ENCODE results near the gene CDCP2.

Gene CDCP2

DNA sequence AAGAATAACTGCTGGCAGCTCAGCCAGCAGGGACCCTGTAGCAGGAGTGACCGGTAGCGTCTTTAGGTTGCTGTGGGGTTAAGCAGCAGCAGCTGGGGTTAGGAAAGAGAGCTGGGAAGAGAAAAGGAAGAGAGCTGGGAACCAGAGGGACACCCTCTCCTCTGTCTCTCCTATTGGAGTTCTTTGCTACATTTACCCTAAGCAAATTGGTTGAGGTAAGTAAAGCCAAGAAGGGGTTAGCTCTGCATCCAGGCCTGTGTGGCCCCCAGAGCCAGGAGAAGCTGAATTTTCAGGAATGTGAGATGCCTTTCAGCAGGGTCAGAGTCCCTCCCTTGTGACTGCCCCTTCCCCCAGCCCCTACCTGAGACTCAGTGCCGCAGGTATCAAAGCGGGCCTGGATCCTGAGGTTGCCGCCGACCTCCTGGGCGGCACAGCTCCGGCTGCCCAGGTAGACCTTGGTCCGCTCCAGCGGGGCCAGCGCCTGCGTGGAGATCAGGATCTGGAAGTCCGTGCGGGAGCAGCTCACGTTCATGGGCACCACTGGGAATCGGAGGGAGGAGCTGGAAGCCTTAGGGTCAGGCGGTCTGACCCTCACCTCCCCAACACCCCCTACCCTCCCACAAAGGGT, 16.4 kb downstream of the CDCP2 start:
- DNase-seq, result no peak

DNA sequence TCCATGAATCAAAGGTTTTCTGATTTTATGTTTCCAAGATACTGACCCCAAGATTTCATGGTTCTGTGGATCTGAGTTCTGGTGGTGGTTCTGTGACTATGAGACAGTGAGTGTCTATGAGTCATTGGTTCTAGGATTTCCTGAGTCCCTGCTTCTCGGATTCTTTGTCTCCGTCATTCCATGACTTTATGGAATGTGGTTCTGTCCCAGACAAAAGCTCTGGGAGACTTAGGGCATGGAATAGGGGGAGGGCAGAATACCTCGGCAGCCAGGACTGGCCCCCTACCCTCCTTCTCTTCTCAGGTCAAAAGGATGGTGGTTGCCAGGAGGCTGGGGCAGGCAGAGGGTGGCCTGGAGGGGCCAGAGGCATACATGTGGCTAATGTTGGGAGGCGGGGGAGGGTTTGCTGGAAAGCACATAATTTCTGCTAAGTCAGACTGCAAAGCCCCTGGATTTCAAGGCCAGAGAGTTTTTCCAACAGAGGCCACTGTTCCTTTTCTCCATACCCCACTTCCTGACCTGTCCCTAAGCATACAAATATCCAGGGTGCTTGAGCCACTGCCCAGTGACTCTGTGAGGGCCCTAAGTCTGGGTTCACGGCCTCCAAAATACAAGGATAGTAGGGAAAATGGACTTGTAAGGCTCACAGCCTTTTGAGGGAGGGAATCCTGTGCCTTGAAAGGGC, 17.2 kb downstream of the CDCP2 start:
- no peak for DNase-seq

DNA sequence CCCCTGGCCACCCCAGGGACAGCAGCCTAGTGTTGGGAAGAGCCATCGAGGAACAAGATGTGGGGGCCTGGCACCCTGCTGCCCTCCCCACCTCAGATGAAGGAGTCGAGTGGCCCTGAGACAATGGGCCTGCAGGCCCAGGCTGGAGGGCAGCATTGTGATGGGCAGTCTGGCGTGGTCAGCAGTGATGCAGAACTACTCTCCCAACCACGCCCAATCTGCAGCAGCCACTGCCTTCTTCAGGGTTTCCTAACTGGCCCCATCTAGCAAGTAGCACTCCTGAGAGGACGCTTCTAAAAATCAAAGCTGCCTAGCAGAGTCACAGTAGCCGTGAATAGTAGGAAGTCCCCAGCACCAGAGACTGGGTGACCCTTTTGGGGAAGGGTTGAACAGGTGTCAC, 18.5 kb downstream of the CDCP2 start:
- no peak for DNase-seq

DNA sequence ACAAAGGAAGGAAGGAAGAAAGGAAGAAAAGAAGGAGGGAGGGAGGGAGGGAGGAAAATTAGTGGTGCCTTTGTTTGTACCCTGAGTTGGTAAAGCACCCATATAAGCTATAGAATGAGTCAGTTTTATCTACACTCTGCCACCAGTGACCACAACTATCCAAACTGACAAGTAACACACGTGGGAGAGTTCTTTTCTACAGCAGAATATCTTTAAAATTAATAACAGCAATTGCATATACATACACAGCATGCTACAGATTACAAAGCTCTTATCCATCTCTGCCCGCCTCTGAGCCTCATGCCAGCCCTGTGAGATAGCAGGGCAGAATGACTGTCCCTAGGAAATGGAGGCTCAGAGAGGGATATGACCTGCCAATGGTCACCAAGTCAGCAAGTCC, 20.3 kb downstream of the CDCP2 start:
- DNase-seq, result no peak

DNA sequence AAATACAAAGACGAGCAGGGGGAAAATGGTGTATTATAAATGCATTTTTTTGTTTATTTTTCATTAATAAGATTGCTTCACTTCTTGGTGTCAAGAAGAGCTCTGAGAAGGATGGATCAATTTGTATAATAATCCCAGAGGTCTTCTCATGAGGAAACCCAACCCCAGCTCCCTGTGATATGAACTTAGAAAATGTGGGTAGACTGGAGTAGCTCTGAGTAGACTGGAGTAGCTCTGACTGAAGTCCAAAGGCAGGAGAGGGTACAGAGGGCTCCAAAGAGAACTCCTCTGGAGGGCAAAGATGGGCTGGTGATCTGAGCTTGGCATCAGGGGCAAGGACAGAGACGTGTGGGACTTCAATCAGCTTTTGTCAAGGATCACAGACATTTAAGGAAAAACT, 21.4 kb downstream of the CDCP2 start:
- no peak for DNase-seq

DNA sequence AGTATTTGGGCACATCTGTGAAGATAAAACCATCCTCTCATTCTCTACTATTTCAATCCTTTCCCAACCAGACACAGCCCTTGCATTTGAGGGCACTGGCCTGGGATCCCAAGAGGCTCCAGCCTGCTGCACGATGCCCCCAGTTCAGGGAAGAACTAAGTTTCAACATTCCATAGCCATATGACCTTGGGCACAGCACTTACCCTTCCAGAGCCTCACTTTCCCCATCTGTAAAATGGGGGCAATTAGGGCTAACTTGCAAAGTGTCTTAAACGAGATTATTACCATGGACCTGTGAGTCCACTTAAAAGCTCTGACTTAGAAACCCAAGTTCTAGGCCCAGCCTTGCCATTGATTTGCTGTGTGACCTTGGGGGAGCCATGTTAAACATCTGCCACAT, 22.9 kb downstream of the CDCP2 start:
- no peak for DNase-seq

DNA sequence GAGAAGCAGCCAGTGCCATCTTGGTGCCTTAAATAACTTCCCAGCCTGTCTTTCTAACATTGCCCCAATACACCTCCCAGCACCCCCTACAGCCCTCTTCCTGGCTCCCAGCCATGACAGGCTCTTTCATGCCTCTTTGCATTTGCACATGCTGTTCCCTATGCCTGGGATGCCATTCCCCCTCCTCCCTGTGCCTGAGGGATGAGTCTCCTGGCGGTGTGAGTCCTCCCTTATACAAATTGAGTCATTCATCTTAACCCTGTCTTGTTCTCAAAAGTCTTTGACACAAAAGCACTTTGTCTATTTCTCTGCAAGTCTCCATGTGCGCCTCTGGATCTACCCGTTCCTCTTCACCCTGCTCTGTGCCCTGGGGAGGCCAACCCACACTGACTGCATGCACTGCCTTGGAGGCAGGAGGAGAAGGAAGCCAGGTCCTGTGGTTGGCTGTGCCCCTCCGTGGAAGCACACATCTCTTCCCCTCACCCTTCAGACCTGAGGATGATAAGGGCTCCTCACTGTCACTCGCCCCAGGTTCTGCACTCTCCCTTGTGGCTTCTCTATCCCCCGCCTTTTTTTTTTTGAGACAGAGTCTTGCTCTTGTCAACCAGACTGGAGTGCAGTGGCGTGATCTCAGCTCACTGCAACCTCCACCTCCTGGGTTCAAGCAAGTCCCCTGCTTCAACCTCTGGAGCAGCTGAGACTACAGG, 25.1 kb downstream of the CDCP2 start:
- DNase-seq, result no peak

DNA sequence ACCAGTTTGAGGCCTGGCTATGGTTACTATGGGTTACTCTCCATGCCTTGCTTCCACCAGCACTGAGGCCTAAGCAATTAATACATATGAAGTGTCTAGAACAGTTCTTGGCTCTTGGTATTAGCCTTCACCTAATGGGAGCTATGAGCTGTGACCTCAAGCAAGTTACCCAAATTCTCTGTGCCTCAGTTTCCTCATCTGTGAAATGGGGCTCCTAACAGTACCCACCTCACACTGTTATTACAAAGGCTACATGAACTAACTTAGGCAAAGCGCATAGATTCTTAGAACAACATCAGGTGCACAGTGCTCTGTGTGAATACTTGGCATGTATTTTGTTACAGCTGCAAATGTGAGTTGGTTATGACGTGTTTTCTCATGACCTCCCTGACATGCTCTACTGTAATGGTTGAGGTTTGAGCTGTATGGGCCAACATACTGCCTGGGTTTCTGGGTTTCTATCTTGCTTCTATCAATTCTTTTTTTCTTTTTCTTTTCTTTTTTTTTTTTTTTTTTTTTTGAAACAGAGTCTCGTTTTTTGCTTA, 26.5 kb downstream of the CDCP2 start:
- DNase-seq, result no peak

DNA sequence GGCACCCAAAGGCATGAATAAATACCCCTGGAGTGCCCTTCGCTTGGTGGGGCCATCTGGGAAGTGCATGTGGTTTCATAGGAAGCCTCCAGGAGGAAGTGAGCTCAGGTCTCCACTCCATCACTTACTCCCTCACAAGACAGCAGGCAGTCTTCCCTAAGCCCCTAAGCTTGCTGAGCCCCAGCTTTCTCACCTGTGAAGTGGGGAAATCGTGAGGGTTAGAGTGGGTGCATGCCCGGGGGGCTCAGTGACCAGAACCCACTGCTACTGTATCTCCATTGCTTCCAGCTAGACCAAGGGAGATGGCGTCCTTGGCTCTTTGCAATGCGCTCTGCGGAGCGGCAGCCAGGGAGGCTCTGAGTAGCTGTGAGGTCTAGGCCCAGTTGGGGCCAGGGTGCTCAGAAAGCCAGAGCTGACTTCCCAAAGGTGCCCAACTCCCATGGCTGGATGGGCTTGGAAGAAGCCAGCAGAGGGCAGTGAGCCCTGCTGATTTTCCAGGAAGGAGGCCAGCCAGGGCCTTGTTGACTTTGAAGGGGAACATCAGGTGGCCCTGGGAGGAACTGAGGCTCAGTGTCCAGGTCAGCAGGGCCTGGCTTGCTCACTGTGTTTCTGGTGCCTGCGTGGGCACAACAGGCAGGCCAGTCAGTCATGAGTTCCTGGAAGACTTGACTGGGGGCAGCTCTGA, 27.3 kb downstream of the CDCP2 start:
- DNase-seq, result no peak

DNA sequence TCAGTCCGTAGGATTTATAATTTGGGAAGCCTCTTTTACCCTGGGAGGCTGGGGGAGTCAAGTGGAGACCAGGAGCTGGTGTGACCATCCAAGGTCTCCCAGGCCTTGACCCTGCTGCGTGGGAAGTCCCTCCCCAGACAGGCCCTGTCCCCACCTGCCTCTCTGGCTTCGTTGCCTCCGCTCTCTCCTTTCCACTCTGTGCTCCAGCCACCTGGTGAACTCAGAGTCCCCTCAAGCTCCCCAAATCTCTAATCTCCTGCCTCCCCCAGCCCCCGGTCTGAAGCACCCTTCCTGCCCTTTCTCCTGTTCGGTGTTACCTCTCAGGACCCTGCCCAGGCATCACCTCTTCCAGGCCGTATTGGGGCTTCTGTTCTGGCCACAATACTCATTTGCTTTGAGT, 27.9 kb downstream of the CDCP2 start:
- no peak for DNase-seq

DNA sequence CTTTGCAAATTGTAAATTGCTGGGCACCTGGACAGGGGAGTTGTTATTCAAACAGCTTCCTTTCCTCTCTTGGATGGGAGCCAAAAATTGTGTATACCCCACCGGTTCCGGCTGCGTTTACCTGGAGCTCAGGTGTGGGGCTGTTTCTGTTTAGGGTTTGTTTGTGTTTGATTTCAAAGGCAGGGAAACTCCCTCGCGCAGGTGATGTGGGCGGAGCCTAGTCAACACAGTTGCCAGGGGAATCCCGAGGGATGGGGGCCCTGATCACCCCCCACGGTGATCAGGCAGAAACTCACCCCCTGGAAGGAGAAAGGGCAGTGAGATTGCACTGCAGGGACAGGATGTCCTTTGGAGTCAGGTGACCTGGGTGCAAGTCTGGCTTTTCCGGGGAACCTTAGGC, 28.3 kb downstream of the CDCP2 start:
- no peak for DNase-seq

DNA sequence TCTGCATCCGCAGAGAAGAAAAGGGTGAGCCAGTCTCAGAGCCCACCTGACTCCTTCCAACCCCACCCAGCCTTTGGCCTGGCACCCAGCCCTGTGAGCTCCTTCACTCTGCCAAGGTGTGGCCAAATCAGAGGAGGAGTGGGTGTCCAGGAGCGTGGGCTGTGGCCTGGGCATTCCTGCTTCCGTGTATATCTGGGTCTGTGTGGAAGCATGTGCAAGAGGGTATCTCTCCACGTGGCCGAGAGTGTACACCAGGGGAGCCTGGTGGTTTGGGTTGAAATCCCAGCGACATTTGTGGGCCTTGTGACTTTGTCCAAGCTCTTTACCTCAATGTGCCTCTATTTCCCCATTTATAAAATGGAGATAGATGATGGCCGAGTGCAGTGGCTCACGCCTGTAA, 29.8 kb downstream of the CDCP2 start:
- no peak for DNase-seq

DNA sequence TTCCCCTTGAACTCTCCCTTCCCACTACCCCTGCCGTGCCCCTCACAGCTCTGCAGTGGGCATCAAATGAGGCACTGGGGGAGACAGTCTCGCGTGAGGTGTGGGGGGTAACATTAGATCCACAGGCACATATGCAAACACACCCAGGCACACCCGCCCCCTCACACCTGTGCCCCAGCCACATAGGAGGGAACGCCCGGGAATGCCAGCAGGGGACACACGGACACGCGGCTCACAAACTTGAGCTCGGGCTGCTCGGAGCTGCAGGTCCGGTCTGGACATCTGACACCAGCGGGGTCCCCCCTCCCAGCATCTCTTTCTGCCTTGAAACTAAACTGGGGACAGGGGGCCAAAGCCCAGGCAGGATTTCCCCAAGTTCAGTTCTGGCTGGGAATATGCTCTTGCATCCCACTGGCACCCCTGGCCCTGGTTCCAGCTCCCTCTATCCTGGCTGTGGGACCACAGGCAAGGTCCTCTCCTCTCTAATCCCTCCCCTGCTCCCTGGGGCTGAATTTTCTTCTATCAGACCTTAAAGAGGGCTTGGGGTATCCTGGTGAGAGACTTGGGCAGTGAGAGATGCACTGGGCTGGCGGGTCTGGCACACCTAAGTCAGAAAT, 30.6 kb downstream of the CDCP2 start:
- DNase-seq, result no peak

DNA sequence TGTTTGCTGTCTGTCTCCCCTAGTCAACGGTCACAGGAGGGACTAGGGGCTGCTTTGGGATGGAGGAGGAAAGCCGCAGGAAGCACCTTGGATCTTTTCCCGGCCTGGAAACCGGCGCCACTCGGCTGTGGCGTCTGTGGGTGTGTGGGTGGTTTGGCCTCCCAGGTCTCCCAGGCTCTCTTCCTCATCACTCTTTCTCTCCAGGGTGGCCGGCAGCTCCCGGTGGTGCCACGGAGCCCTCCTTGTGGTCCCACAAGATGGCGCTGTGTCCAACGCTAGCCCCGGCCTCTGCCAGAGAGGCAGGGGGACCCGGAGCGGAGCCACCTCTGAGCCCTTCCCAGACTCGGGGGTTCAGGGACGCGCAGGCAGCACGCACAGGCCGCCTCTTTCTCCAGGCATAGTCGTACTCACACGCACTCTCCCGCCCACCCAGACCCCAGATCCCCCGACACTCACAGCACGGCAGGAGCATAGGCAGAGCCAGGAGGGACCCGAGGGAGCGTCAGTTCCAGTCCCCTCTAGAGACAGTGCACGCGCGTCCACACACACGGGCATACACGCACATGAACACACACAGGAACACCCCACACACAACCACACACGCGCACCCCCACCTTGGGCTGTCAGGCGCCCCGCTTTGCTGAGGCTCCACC, 31.2 kb downstream of the CDCP2 start:
- DNase-seq, result peak; percentile 68

DNA sequence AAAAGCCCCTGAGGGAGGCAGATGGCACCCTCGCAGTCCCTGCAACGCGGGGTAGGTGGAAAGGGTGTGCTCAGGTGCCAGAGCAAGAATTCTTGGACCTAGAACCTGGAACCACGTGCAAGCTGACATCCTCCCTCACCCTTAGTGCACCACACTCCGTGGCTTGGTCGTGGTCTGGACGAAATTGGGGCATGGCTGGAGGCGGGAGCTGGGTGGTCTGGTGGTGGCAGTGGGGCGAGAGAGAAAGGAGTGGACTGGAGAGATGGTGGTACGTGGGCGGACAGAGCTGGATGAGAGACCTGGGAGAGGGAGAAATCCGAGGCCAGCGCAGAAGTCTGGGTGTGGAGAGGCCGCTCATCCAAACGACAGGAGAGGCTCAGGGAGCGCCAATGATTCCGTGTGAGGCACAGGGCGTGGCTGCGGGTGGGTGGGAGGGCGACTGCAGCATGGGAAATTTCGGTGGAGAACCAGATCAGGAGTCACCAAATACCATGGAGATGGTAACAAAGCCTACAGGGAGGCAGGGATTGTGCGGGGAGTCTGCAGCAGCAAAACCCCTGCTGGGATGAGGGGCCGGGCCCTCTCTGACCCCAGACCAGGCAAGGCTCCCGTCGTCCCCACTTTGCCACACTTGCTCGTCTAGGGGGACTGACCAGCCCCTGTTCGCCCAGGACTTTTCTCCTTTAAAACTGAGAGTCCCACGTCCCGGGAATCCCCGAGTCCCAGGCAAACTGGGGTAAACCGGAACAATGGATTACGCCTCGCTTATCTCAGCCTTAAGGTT, 31.9 kb downstream of the CDCP2 start:
- no peak for DNase-seq

DNA sequence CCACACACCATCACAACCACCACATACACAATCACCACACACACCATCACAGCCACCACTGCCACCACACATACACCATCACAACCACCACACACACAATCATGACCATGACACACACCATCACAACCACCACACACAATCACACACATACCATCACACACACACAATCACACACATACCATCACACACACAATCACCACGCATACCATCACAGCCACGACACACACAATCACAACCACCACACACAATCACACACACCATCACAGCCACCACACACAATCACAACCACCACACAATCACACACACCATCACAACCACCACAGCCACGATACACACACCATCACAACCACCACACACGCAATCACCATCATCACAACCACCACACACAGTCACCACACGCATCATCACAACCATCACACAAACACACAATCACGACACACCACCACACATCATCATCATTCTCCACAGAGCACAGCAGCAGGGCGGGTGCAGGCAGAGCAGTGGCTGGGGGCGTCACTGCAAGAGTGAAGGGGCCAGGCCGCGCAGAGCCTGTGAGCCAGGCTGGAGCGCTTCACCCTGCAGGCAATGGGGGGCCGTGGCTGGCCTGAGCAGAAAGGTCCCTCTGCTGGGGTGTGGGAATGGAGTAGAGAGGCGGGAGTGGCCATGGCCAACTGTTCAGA, 32.6 kb downstream of the CDCP2 start:
- no peak for DNase-seq

DNA sequence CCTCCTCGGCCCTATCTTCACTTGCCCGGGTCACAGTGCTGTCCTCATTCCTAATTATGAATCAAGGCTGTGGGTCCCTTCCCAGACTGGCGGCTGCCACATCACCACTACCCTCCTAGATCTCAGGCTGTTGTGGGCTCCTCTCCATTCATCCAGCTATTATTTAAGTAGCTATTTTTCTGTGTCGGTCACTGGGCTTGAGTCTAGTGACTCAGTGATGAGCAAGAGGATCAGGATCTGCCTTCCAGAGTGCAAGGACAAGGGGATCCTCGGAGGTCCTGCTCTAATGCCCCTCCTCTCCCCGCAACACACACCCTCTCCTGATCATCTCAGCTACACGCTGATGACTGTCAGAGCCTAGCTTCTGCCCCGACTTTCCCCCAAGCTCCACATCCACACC, 34.1 kb downstream of the CDCP2 start:
- DNase-seq, result no peak

DNA sequence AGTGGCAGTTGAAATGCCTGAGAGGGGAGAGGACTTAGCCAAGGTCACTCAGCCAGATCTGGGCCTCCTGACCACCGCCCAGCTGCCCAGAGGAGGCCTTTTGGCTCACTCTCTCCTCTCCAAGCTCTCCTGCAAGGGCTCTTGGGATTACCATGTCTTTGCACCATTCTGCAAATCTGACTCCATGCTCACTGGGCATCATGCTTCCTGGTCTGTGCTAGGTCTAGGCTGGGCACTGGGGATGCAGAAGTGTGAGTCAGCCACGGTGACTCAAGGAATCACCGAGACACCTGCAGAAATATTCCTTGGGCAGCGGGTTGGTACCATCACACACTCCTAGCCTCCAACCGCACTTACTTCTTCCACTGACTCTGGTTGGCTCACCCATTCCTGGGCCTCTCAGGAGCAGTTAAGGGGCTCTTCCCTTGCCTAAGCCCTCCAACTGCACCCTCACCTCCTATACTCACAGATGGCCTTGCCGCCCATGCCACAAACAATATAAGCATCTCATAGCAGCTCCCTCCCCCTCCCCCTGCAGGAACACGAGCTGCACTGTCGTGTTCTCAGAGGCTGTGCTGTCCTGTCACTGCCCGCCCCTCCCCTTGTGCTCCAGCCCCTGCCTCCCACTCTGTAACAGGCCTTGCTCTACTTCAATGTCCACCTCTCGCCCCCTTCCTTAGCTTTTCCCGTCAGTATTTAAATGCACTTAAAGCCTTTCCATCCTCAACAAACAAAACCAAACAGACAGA, 34.8 kb downstream of the CDCP2 start:
- DNase-seq, result no peak

DNA sequence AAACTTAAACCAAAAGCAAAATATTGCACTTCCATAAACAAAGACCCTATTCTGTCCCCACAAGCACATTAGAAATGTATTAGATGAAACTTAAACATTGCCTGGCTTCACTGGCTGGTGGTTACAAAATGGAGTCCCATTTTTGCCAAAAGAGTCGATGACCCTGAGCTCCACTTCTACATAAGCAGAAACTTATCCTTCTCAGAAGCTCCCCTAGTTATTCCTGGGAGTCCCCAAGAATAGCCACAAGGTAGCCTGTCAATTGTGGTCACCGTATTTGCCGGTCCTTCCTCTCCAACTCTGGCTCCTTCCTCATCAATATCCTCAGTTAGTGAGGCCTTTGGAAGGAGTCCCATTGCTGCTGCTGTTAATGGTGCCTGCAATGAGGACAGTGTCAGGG, 37.3 kb downstream of the CDCP2 start:
- no peak for DNase-seq

DNA sequence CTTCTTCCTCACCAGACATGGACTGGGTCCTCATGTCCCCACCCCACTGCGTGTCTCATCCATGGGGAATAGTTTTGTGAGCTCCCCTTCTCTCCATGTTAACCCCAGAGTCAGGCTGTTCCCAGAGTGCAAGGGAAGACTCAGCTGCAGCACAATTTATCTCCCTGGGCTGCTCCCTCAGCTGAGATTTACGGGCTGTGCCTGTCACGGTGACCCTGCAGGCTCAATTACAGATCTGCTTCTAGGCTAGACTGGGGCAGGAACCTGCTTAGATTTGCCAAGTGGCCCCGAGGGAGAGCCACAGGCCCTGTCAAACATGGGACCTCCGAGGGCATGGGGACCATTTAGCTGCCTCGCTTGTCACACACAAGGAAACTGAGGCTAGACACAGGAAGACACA, 37.8 kb downstream of the CDCP2 start:
- DNase-seq, result no peak

Data from NCI-H2227 treated with DMSO at 0.1 percent for 48 hours (cell line).